Mesothelial cell of epicardium (in vitro differentiated cells): ENCODE results near the gene FANCI. TPM values are rescaled to one million over a fixed set of nuclear protein-coding genes. Genes with fewer than 3 reads are reported as not detected.

Experiments used
- DNase-seq, 2 experiments: peaks; one replicate each; pipeline ENCODE4 v3.0.0; 2021; ENCODE audit warnings: low spot score in 2 of 2; ENCODE audit not compliant: unreplicated experiment in 2 of 2
- H3K27ac Mint-ChIP-seq: 2 replicates; pipeline ENCODE4 v1.8.0; 2021; ENCODE audit warnings: mixed read lengths
- H3K27me3 Mint-ChIP-seq: 2 replicates; pipeline ENCODE4 v1.8.0; 2021; ENCODE audit warnings: low read depth, mixed read lengths
- H3K36me3 Mint-ChIP-seq: 2 replicates; pipeline ENCODE4 v1.8.0; 2021; ENCODE audit warnings: mixed read lengths
- H3K4me1 Mint-ChIP-seq: 2 replicates; pipeline ENCODE4 v1.8.0; 2021; ENCODE audit warnings: mixed read lengths
- H3K4me3 Mint-ChIP-seq: 2 replicates; pipeline ENCODE4 v1.8.0; 2021; ENCODE audit warnings: mild to moderate bottlenecking, moderate library complexity, mixed read lengths
- H3K9me3 Mint-ChIP-seq: 2 replicates; pipeline ENCODE4 v1.8.0; 2021; ENCODE audit warnings: mixed read lengths
- total RNA-seq: library from RNA; stranded (reverse); gene quantifications from 3 replicates; pipeline ENCODE4 v1.2.1, GENCODE V29; 2021
- TF ChIP-seq, protein P1 (sequence below): fragments of 200-600 bp; sonication (generic); IDR thresholded peaks from one replicate; pipeline ENCODE4 v1.5.0; 2021; ENCODE audit warnings: antibody characterized with exemption; ENCODE audit not compliant: unreplicated experiment

FANCI gene
- total RNA-seq, 1 donor from 2014 or later: 37.2 TPM

DNA sequence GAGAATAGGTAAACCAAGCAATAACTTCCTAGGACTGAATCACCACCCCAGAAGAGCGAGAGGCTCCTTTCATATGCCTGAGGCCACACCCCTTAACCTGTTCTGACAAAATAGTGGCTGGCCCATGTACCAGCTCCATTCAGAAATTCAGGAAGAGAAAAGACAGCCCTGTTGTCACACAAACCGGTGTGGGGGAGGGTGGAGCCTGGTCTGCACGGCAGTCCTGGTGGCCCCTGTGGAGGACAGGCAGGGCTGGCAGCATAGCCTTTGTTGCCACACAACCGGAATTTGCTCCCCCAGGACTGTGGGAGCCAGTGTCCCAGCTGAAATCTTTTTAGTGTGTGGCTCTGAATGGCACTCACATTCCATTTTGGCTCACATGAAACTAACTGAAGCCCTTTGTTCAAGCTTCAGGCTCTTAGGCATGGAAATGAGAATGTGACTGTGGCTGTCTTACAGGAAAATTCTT, 46.2 kb upstream of the FANCI start:
- TF ChIP-seq, protein P1, sequence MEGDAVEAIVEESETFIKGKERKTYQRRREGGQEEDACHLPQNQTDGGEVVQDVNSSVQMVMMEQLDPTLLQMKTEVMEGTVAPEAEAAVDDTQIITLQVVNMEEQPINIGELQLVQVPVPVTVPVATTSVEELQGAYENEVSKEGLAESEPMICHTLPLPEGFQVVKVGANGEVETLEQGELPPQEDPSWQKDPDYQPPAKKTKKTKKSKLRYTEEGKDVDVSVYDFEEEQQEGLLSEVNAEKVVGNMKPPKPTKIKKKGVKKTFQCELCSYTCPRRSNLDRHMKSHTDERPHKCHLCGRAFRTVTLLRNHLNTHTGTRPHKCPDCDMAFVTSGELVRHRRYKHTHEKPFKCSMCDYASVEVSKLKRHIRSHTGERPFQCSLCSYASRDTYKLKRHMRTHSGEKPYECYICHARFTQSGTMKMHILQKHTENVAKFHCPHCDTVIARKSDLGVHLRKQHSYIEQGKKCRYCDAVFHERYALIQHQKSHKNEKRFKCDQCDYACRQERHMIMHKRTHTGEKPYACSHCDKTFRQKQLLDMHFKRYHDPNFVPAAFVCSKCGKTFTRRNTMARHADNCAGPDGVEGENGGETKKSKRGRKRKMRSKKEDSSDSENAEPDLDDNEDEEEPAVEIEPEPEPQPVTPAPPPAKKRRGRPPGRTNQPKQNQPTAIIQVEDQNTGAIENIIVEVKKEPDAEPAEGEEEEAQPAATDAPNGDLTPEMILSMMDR: no peak
- DNase-seq: no peak
- no peak overlapping the region for H3K4me3 Mint-ChIP-seq
- peak overlapping the region; percentile 39 for H3K27ac Mint-ChIP-seq
- no peaks in the 10 kb centered on the region for H3K27me3 Mint-ChIP-seq
- no peaks in the 10 kb centered on the region for H3K9me3 Mint-ChIP-seq
- peaks cover 13% of the 10 kb centered on the region for H3K4me1 Mint-ChIP-seq
- H3K36me3 Mint-ChIP-seq: peaks cover 16% of the 10 kb centered on the region

DNA sequence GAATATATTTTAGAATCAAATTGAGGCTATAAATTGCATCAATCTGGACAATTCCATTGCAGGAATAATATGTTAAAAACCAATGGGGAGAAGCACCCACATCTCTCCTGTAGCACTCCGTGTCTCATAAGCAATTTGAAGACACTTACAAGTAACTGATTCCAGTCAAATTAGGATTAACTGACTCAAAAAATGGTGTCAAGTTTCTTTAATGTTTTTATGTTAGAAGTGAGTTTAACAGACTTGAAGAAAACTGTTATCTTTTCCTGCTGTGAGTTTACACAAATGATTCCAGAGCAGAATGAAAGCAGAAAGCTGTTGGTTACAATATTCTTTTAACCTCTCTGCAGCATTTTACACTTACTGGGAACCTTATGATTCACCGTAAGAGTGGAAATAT, 45.6 kb upstream of the FANCI start:
- H3K4me3 Mint-ChIP-seq: no peak overlapping the region
- DNase-seq: no peak
- peaks cover 13% of the 10 kb centered on the region for H3K4me1 Mint-ChIP-seq
- TF ChIP-seq, protein P1: no peak
- H3K36me3 Mint-ChIP-seq: peaks cover 13% of the 10 kb centered on the region
- no peaks in the 10 kb centered on the region for H3K9me3 Mint-ChIP-seq
- no peaks in the 10 kb centered on the region for H3K27me3 Mint-ChIP-seq
- no peak overlapping the region for H3K27ac Mint-ChIP-seq

DNA sequence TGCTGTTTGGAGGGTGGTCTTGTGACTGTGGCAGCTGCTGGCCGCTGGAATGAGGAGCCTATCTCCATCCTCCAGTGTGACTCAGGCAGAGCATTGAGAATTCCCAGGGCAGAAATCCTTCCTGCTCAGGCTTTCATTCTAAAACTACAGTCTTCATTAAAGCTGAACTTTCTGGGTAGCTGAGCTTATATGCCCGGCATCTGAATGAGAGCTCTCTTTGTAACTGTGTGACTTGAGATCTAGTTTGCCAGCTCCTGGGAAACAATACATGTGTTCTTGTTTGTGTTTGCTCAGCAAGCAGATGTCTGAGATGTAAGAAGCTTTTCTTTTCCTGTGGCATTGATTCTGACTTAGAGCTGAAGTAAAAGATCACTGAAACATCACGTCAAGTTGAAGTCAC, 44.8 kb upstream of the FANCI start:
- Mint-ChIP-seq H3K27ac (no peak overlapping the region), H3K4me3 (no peak overlapping the region), H3K9me3 (no peaks in the 10 kb centered on the region), H3K4me1 (peaks cover 13% of the 10 kb centered on the region), H3K27me3 (no peaks in the 10 kb centered on the region), H3K36me3 (peaks cover 9% of the 10 kb centered on the region)
- TF ChIP-seq, protein P1: no peak
- no peak for DNase-seq

DNA sequence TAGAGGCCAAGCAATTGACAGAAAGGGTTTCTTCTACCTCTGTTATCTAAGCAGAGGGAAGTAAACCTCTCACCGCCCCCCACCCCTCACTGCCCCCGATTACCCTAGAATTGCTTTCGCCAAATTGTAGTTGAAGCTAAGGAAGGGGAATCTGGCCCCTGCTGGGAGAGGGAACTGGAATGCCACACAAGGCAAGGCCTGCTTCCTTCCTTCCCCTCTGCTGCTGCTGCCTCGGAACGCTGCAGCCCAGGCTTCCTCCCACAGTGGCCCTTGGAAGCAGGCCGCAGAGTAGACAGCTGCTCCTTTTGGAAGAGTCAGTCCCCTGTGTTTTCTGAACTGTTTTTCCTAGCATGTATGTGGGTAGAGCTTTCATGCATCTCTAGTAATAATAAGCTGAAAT, 44.0 kb upstream of the FANCI start:
- no peak for DNase-seq
- no peak overlapping the region for H3K27ac Mint-ChIP-seq
- peaks cover 13% of the 10 kb centered on the region for H3K4me1 Mint-ChIP-seq
- peaks cover 7% of the 10 kb centered on the region for H3K36me3 Mint-ChIP-seq
- TF ChIP-seq, protein P1: no peak
- no peak overlapping the region for H3K4me3 Mint-ChIP-seq
- H3K27me3 Mint-ChIP-seq: peaks cover 2% of the 10 kb centered on the region
- H3K9me3 Mint-ChIP-seq: no peaks in the 10 kb centered on the region

DNA sequence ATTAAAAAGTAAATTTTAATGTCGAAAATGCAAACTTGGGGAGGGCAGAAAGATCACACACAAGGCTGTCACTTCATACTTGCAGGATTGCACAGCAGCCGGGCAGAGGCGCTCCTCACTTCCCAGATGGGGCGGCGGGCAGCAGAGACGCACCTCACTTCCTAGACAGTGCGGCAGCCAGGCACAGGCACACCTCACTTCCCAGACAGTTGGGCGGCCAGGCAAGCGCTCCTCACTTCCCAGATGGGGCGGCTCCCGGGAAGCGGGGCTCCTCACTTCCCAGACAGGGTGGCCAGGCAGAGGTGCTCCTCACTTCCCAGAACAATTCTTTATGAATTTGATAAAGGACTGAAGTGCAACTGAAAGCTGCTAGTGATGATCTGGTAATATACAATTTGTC, 43.6 kb upstream of the FANCI start:
- Mint-ChIP-seq H3K4me3 (no peak overlapping the region), H3K4me1 (peaks cover 13% of the 10 kb centered on the region), H3K27me3 (peaks cover 2% of the 10 kb centered on the region), H3K9me3 (no peaks in the 10 kb centered on the region), H3K36me3 (peaks cover 7% of the 10 kb centered on the region), H3K27ac (no peak overlapping the region)
- no peak for DNase-seq
- TF ChIP-seq, protein P1: no peak

DNA sequence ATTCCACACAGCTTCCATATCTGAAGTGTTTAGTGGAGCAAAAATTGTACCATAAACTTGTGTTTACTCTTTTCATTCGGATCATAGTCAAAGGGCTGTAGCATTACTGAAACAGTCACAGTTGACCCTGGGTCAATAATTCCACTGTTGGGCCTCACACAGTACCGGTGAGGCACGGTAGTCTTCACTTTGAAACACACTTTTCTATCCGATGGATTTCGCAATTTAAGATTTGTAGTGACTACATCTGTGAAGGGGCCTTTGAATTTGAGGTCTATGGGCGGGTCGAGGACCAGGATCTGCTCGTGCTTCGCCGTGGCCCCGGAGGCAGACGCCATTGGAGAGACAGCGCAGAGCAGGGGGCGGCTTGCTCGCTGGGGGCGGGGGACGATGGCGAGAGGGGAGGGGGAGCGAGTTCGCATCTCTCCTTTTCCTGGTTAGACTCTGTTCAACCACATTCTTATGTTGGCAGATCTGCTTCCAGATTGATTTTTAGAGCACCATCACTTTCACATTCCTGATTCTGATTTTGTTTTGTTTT, 42.2 kb upstream of the FANCI start:
- H3K27ac Mint-ChIP-seq: no peak overlapping the region
- no peak overlapping the region for H3K4me3 Mint-ChIP-seq
- peaks cover 13% of the 10 kb centered on the region for H3K4me1 Mint-ChIP-seq
- peaks cover 4% of the 10 kb centered on the region for H3K36me3 Mint-ChIP-seq
- peaks cover 2% of the 10 kb centered on the region for H3K27me3 Mint-ChIP-seq
- TF ChIP-seq, protein P1: no peak
- no peaks in the 10 kb centered on the region for H3K9me3 Mint-ChIP-seq
- no peak for DNase-seq
